Esophagus (tissue), 2 donors: ENCODE measurements around the gene RIMKLB. TPM values are rescaled to one million over a fixed set of nuclear protein-coding genes. Genes with fewer than 3 reads are reported as not detected.
"Not testable (repeated sequence)": the region's sequence is repeated elsewhere in the genome, so short reads cannot be mapped to it uniquely, and the experiment has no call there.

ENCODE experiments used
- H3K27ac ChIP-seq, 2 donors: one replicate each; pipeline ENCODE4 v1.5.1; 2013; ENCODE audit warnings: low read depth in 2 of 2, mild to moderate bottlenecking in 2 of 2, inconsistent platforms in 1 of 2, low read length in 1 of 2, moderate library complexity in 1 of 2
- H3K27me3 ChIP-seq, 2 donors: one replicate each; pipeline ENCODE4 v1.6.1; 2013; ENCODE audit warnings: low read length in 2 of 2, control low read depth in 1 of 2, mild to moderate bottlenecking in 1 of 2; ENCODE audit not compliant: insufficient read depth in 2 of 2, control insufficient read depth in 1 of 2
- H3K36me3 ChIP-seq, 2 donors: one replicate each; pipeline ENCODE4 v1.6.1; 2013; ENCODE audit warnings: low read length in 1 of 2; ENCODE audit not compliant: control insufficient read depth in 2 of 2, insufficient read depth in 2 of 2
- H3K4me1 ChIP-seq, 2 donors: one replicate each; pipeline ENCODE4 v1.6.1; 2013; ENCODE audit warnings: low read length in 1 of 2; ENCODE audit not compliant: control insufficient read depth in 2 of 2, insufficient read depth in 2 of 2
- H3K4me3 ChIP-seq, 2 donors: one replicate each; pipeline ENCODE4 v1.5.1; 2013; ENCODE audit warnings: low read length in 2 of 2, mild to moderate bottlenecking in 2 of 2, low read depth in 1 of 2, moderate library complexity in 1 of 2
- H3K9me3 ChIP-seq, 2 donors: one replicate each; pipeline ENCODE4 v1.6.1; 2013; ENCODE audit warnings: mild to moderate bottlenecking in 2 of 2, low read depth in 1 of 2, low read length in 1 of 2, moderate library complexity in 1 of 2; ENCODE audit not compliant: control insufficient read depth in 2 of 2, insufficient read depth in 1 of 2
- WGBS, 2 donors: extraction: QIAGEN DNeasy Blood & Tissue Kit; methylation state at CpG; one replicate each; pipeline ENCODE4 v1.1.7; 2013; 5-methylcytosine and 5-hydroxymethylcytosine counted together
- polyA plus RNA-seq, 2 donors: library from polyadenylated mRNA; stranded (reverse); fragments of 200-250 nt; gene quantifications; one replicate each; pipeline ENCODE4 v1.2.3, GENCODE V29; 2013
- donor health status: healthy with polysubstance abuse.
- donor health status: Bipolar disorder and iron deficiency.

Gene RIMKLB
- polyA plus RNA-seq, 2 donors: 11.2 to 22.5 TPM

DNA sequence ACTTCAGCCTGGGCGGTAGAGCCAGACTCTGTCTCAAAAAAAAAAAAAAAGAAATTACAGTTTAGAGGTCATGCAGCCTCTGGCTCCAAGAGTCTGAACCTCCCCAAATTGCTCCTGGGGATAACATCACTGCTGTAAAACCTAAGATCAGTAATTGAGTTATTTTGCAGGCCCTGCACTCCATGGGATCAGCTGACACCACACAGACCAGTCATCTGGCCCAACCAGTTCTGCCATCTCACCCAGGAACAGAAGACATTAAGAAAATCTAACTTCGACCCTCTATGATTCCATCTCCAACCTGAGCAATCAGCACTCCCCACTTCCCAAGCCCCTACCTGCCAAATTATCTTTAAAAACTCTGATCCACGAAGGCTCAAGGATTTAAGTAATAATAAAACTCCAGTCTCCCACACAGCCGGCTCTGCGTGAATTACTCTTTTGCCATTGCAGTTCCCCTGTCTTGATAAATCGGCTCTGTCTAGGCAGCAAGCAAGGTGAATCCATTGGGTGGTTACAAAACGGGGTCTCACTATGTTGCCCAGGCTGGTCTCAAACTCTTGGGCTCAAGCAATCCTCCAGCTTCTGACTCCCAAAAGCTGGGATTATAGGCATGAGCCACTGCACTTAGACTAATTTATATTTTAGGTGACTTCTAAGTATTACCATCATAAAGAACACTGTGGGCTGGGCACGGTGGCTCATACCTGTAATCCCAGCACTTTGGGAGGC is 123.1 kb downstream of the RIMKLB start:
- not testable (repeated sequence) for H3K36me3 ChIP-seq, H3K27me3 ChIP-seq, H3K9me3 ChIP-seq, H3K4me3 ChIP-seq, H3K4me1 ChIP-seq
- H3K27ac ChIP-seq: peak overlapping the region; percentile 84 to 87
- WGBS, 2 donors: 78 to 82% methylated on average over 8 of the region's 8 CpGs

DNA sequence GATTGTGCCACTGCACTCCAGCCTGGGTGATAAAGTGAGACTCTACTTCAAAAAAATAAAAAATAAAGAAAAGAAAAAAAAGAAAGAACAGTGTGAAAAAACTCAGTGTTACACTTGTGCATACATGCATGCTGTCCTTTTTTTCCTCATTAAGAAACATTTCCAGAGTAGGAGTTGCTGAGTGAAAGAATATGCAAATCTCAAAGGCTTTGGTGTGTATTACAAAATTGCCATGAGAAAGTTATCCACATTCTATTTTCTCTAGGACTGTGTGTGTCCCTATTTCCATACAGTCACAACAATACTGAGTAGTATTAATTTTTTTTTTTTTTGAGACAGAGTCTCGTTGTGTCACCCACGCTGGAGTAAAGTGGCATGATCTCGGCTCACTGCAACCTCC is 123.8 kb downstream of the RIMKLB start:
- no peaks in the 10 kb centered on the region for H3K36me3 ChIP-seq
- H3K27ac ChIP-seq: peak overlapping the region; percentile 84 to 90
- H3K27me3 ChIP-seq: no peaks in the 10 kb centered on the region
- no peak overlapping the region for H3K4me3 ChIP-seq
- H3K4me1 ChIP-seq: peaks cover 0 to 7% of the 10 kb centered on the region in 2 donors
- 76 to 79% methylated on average over 3 of the region's 3 CpGs for WGBS, 2 donors
- H3K9me3 ChIP-seq: no peaks in the 10 kb centered on the region

DNA sequence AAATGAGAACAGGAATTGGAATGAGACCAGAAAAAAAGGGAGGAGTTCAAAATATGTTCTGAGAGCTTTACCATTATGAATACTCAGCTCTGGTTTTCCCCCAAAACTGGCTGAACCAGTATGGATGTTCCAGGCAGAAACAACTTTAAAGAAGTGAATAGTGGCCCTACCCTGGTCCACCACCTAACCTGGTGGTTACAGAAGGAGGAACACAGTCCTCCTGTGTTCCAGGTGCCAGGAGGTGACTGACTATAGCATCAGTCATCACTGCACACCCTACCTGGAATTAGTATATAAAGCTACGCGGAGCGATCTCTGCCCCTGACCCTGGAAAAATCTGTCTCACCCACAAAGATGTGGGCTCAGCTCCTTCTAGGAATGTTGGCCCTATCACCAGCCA is 124.5 kb downstream of the RIMKLB start, which contains the start of gene A2ML1:
TSS of gene A2ML1 (plus strand) at position 324 of the 400 bp plus-strand sequence. CDS start at position 355, 31 bp downstream.
- H3K4me3 ChIP-seq: peak within 1 kb of the TSS; percentile 44 to 81
- peaks cover 0 to 5% of the 10 kb centered on the region in 2 donors for H3K4me1 ChIP-seq
- H3K27me3 ChIP-seq: no peaks in the 10 kb centered on the region
- no peaks in the 10 kb centered on the region for H3K36me3 ChIP-seq
- no peaks in the 10 kb centered on the region for H3K9me3 ChIP-seq
- peak within 1 kb of the TSS; percentile 84 to 94 for H3K27ac ChIP-seq
- WGBS, 2 donors: 58 to 74% methylated on average over 3 of the region's 3 CpGs

DNA sequence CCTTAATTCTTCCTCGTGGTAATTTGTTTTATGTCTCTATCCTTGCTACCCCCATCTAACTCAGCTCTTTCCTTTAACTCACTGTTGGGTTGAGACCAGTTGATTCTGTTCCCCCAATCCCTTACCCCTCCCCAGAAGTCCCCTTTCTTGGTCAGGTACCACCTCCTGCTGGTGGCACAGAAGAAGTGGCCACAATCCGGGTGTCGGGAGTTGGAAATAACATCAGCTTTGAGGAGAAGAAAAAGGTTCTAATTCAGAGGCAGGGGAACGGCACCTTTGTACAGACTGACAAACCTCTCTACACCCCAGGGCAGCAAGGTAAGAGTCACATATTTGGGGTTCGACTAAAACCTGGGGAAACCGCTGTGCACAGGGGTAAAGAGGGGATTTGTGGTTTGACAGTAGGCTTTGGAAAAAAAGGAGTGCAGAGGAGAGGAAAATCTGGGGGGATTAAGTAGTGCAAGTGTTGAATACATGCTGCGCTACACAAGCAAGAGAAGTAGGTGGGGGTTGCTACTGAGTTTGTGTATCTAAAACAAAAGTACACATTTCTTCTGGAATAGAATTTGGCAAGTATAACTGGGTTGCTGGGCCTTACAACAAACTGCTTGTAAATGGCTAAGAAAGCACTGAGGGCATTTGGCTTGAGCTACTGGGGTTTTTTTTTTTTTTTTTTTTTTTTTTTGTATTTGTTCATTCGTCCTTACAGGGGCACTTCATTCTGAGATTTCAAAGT is 125.9 kb downstream of the RIMKLB start:
- WGBS, 2 donors: 22 to 30% methylated on average over 8 of the region's 8 CpGs
- Histone ChIP-seq H3K27ac (peak overlapping the region; percentile 75 to 94), H3K4me3 (peak overlapping the region; percentile 44 to 81)

DNA sequence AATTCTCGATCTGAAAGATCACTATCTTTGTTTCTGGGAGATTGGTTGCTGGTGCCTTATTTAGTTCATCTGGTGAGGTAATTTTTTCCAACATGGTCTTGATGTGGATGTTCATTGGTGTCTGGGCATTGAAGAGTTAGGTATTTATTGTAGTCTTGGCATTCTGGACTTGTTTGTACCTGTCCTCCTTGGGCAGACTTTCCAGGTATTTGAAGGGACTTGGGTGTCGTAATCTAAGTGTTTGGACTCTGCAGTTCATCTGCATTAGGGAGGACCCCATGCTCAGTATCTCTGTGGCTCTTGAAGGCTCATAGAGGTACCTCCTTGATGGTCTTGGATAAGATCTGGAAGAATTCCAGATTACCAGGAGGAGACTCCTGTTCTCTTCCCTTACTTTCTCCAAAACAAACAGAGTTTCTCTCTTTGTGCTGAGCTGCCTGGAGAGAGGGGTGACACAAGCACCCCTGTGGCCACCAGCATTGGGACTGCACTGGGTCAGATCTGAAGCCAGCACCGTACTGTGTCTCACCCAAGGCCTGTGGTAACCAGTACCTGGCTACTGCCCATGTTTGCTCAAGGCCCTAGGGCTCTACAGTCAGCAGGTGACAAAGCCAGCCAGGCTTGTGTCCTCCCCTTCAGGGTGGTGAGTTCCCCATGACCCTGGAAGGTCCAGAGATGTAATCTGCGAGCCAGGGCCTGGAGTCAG is 129.9 kb downstream of the RIMKLB start:
- WGBS, 2 donors: 57 to 63% methylated on average over 4 of the region's 4 CpGs
- Histone ChIP-seq H3K4me1 (peaks cover 0 to 10% of the 10 kb centered on the region in 2 donors), H3K27me3 (no peaks in the 10 kb centered on the region), H3K36me3 (peaks cover 0 to 2% of the 10 kb centered on the region in 2 donors), H3K27ac (peak overlapping the region; percentile 61 to 85), H3K4me3 (no peak overlapping the region), H3K9me3 (no peaks in the 10 kb centered on the region)

More for the DNA sequence above, 125.9 kb downstream of the RIMKLB start:
- Histone ChIP-seq H3K27me3 (no peaks in the 10 kb centered on the region), H3K9me3 (no peaks in the 10 kb centered on the region), H3K36me3 (peaks cover 0 to 2% of the 10 kb centered on the region in 2 donors), H3K4me1 (peaks cover 0 to 7% of the 10 kb centered on the region in 2 donors)

DNA sequence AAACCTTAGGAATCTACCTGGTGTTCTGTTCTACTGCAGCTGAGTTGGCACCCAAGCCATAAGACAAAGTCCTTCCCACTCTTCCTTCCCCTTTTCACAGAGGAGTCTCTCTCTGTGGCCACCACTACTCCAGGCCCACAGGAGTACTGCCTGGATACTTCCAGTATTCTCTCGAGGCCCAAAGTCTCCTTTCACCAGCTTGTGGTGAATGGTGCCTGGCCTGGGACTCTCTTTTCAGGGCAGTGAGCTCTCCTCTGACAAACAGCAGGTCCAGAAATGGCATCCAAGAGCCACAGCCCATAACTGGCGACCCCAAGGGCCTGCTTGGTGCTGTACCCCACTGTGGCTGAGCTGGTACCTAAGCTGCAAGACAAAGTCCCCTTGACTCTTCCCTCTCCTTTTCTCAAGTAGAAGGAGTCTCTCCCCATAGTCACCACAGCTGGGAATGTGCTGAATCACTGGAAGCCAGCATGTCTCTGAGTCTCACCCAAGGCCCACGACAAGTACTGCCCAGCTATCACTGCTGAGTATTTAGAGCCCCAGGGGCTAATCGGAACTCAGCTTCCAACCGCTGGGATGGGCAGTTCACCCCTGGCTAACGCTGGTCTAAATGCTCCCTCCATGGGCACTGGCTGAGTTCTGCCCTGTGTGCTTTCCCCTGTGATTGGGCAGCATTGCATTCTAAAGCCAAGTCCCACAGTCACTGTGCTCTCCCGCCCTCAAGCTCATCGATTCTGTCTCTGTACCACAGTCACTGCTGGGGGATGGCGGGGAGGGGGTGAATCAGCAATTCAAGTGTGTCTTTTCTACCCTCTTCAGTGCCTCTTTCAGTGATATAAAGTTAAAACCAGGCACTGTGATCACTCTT is 130.7 kb downstream of the RIMKLB start:
- Histone ChIP-seq H3K9me3 (no peaks in the 10 kb centered on the region), H3K4me1 (peaks cover 0 to 10% of the 10 kb centered on the region in 2 donors), H3K27ac (peak overlapping the region; percentile 61 to 85), H3K4me3 (peak overlapping the region in 1 of 2 donors; percentile 16), H3K36me3 (peaks cover 0 to 2% of the 10 kb centered on the region in 2 donors), H3K27me3 (no peaks in the 10 kb centered on the region)
- WGBS, 2 donors: 65 to 68% methylated on average over 9 of the region's 9 CpGs

DNA sequence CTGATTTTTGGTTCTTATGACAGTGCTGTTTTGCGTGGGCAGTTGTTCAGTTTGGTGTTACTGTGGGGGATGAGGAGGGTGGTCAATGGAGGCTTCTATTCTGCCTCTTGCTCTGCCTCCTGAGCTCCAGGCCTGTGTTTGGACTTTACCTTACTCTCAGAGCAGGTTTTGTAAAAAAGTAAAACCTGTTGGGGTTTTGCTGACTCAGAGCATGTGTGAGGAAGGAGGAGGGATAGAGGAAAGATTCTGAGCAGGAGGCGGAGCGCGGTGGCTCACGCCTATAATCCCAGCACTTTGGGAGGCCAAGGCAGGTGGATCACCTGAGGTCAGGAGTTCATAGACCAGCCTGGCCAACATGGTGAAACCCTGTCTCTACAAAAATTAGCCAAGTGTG is 131.3 kb downstream of the RIMKLB start:
- no peaks in the 10 kb centered on the region for H3K27me3 ChIP-seq
- no peaks in the 10 kb centered on the region for H3K9me3 ChIP-seq
- H3K4me1 ChIP-seq: peaks cover 0 to 10% of the 10 kb centered on the region in 2 donors
- peak overlapping the region; percentile 61 to 85 for H3K27ac ChIP-seq
- 48 to 57% methylated on average over 5 of the region's 5 CpGs for WGBS, 2 donors
- H3K36me3 ChIP-seq: peaks cover 0 to 2% of the 10 kb centered on the region in 2 donors
- no peak overlapping the region for H3K4me3 ChIP-seq

DNA sequence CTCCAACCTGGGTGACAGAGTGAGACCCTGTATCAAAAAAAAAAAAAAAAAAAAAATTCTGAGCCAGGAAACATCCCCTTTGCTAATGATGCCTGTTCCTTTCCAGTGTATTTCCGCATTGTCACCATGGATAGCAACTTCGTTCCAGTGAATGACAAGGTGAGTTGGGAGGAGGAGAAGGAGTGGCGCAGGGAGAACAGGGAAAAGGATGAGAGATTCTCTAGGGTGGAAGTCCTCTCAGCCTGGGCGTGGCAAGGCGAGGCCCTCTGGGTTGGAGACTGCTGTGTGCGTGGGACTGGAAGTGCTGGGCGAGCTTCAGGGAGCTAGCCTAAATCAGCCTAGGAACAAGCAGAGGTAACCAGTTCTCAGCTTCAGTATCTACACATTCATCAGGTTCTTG is 131.8 kb downstream of the RIMKLB start:
- H3K27me3 ChIP-seq: no peaks in the 10 kb centered on the region
- 78 to 81% methylated on average over 7 of the region's 7 CpGs for WGBS, 2 donors
- H3K4me3 ChIP-seq: no peak overlapping the region

More for the DNA sequence above, 131.8 kb downstream of the RIMKLB start:
- H3K4me1 ChIP-seq: peaks cover 0 to 10% of the 10 kb centered on the region in 2 donors
- no peaks in the 10 kb centered on the region for H3K9me3 ChIP-seq
- peak overlapping the region; percentile 35 to 85 for H3K27ac ChIP-seq
- peaks cover 0 to 2% of the 10 kb centered on the region in 2 donors for H3K36me3 ChIP-seq
